Mucosa of rectum (tissue), 2 donors: ENCODE results near the gene DNASE1.
A peak's percentile ranks its signal among the peaks of the same experiment; 100 is the strongest.

Experiments
- H3K27ac ChIP-seq, 2 donors: one replicate each; pipeline ENCODE4 v1.7.0; 2013; ENCODE audit warnings: inconsistent platforms in 2 of 2, low read depth in 2 of 2, low read length in 2 of 2
- H3K27me3 ChIP-seq, 2 donors: one replicate each; pipeline ENCODE4 v1.7.0; 2013; ENCODE audit warnings: low read length in 2 of 2; ENCODE audit not compliant: control insufficient read depth in 2 of 2, insufficient read depth in 2 of 2
- H3K36me3 ChIP-seq, 2 donors: one replicate each; pipeline ENCODE4 v1.7.0; 2013; ENCODE audit warnings: low read length in 2 of 2; ENCODE audit not compliant: control insufficient read depth in 2 of 2, insufficient read depth in 2 of 2
- H3K4me1 ChIP-seq, 2 donors: one replicate each; pipeline ENCODE4 v1.7.0; 2013; ENCODE audit warnings: low read length in 2 of 2, mild to moderate bottlenecking in 1 of 2; ENCODE audit not compliant: control insufficient read depth in 2 of 2, insufficient read depth in 2 of 2
- H3K4me3 ChIP-seq, 2 donors: one replicate each; pipeline ENCODE4 v1.7.0; 2013; ENCODE audit warnings: low read length in 2 of 2
- H3K9ac ChIP-seq, 2 donors: one replicate each; pipeline ENCODE4 v1.7.0; 2013; ENCODE audit warnings: low read length in 2 of 2, low read depth in 1 of 2, mild to moderate bottlenecking in 1 of 2
- H3K9me3 ChIP-seq, 2 donors: one replicate each; pipeline ENCODE4 v1.7.0; 2013; ENCODE audit warnings: low read length in 2 of 2; ENCODE audit not compliant: control insufficient read depth in 2 of 2
- donor health status: healthy.
- donor health status: Normal muscosa, but diverticular disease.

The DNASE1 gene

GRCh38 chr16:3612510-3613466 lies 41.7 kb upstream of the DNASE1 start:
- Histone ChIP-seq H3K27ac (no peak overlapping the region), H3K4me1 (peaks cover 11 to 16% of the 10 kb centered on the region in 2 donors), H3K4me3 (peak overlapping the region; percentile 91 to 95), H3K36me3 (no peaks in the 10 kb centered on the region), H3K27me3 (no peaks in the 10 kb centered on the region), H3K9ac (peak overlapping the region in 1 of 2 donors; percentile 94), H3K9me3 (no peaks in the 10 kb centered on the region)

DNA sequence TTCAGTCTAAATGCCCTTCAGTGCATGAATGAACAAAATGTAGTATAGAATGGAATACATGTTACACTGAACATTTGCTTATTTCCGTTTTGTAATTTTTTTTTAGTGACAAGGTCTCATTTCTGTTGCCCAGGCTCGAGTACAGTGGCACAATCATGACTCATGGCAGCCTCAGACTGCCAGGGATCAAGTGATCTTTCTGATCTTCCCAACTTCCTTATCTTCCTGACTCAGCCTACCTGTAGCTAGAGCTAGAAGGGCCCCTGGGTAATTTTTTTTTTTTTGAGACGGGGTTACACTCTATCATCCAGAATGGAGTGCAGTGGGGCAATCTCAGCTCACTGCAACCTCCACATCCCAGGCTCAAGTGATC lies 35.7 kb upstream of the DNASE1 start:
- H3K9ac ChIP-seq: no peak overlapping the region
- no peaks in the 10 kb centered on the region for H3K27me3 ChIP-seq
- no peak overlapping the region for H3K27ac ChIP-seq
- H3K4me3 ChIP-seq: no peak overlapping the region
- no peaks in the 10 kb centered on the region for H3K9me3 ChIP-seq
- no peaks in the 10 kb centered on the region for H3K4me1 ChIP-seq
- no peaks in the 10 kb centered on the region for H3K36me3 ChIP-seq

GRCh38 chr16:3623642-3624041 lies 30.8 kb upstream of the DNASE1 start:
- Histone ChIP-seq H3K4me3 (no peak overlapping the region), H3K27ac (no peak overlapping the region), H3K9me3 (no peaks in the 10 kb centered on the region), H3K36me3 (no peaks in the 10 kb centered on the region), H3K4me1 (no peaks in the 10 kb centered on the region), H3K9ac (no peak overlapping the region), H3K27me3 (no peaks in the 10 kb centered on the region)

GRCh38 chr16:3625331-3625730 lies 29.2 kb upstream of the DNASE1 start:
- Histone ChIP-seq H3K9ac (no peak overlapping the region), H3K27ac (no peak overlapping the region), H3K4me1 (no peaks in the 10 kb centered on the region), H3K9me3 (no peaks in the 10 kb centered on the region), H3K36me3 (no peaks in the 10 kb centered on the region), H3K27me3 (no peaks in the 10 kb centered on the region), H3K4me3 (no peak overlapping the region)

- Histone ChIP-seq H3K4me1 (no peaks in the 10 kb centered on the region), H3K4me3 (no peak overlapping the region), H3K27me3 (no peaks in the 10 kb centered on the region), H3K9me3 (no peaks in the 10 kb centered on the region), H3K36me3 (no peaks in the 10 kb centered on the region), H3K27ac (no peak overlapping the region), H3K9ac (no peak overlapping the region)
These were observed 28.4 kb upstream of the DNASE1 start for GRCh38 chr16:3625911-3626732.

DNA sequence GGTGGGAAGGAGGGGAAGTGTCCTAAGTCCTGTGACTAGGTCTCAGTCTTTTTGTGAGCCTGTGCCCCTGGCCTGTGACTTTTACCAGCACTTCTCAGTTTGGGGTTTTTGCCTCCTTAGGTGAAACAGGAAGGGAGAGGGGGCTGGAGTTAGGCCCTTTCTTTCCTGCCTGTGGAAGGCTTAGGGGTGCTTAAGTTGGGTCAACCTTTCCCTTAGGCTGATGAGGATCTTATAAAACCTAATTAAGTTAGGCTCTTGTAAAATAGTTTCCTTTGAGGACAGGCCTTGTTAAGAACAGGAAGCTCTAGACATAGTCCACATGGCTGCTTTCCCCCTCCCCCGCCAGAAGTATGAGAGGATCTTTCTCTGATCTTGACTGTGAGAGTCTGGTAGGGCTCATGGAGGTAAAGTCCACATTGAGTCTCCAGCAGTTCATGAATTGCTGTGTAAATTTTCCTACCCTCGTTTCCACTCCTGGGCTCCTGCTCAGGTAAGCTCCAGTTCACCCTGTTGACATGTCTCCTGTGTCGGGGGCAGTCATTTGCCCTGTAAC lies 17.0 kb upstream of the DNASE1 start:
- peaks cover 11 to 19% of the 10 kb centered on the region in 2 donors for H3K4me1 ChIP-seq
- H3K9ac ChIP-seq: peak overlapping the region in 1 of 2 donors; percentile 45
- peaks cover 0 to 7% of the 10 kb centered on the region in 2 donors for H3K36me3 ChIP-seq
- H3K4me3 ChIP-seq: no peak overlapping the region
- H3K27ac ChIP-seq: peak overlapping the region; percentile 52 to 58
- H3K27me3 ChIP-seq: no peaks in the 10 kb centered on the region
- no peaks in the 10 kb centered on the region for H3K9me3 ChIP-seq

DNA sequence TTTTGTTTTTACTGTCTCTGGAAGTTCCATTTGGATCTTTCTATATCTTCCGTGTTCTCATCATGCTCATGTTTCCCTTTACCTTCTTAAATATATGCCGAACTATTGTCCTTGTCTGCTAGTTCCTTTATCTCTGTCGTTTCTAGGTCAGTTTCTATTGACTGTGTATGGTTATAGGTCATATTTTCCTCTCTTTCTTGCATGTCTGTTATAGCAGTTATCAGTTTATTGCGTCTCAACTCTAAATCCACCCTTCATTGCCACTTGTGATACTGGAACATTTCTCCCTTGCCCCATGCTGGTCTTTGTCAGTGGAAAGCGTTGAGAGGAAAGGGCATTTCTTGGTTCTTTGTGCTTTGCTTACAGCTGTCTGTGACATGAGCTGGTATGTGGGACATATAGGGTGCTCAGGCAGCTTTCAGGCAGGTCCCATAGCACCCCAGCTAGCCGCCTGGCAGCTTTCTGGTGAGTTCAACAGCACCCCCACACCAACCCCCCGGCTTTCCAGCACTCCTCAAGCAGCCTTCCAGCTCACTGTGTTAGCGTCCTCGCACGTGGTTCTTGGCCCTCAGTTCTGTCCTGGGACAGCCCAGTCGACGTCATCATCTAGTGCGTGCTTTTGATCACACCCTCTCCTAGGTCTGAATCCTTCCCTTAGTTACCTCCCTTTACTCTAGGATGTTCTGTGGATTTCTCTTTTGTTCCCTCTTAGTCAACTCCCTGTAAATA lies 15.4 kb upstream of the DNASE1 start:
- H3K27ac ChIP-seq: no peak overlapping the region
- no peaks in the 10 kb centered on the region for H3K27me3 ChIP-seq
- H3K4me3 ChIP-seq: no peak overlapping the region
- H3K9ac ChIP-seq: no peak overlapping the region
- H3K36me3 ChIP-seq: peaks cover 0 to 8% of the 10 kb centered on the region in 2 donors
- H3K9me3 ChIP-seq: no peaks in the 10 kb centered on the region
- H3K4me1 ChIP-seq: peaks cover 16 to 23% of the 10 kb centered on the region in 2 donors

DNA sequence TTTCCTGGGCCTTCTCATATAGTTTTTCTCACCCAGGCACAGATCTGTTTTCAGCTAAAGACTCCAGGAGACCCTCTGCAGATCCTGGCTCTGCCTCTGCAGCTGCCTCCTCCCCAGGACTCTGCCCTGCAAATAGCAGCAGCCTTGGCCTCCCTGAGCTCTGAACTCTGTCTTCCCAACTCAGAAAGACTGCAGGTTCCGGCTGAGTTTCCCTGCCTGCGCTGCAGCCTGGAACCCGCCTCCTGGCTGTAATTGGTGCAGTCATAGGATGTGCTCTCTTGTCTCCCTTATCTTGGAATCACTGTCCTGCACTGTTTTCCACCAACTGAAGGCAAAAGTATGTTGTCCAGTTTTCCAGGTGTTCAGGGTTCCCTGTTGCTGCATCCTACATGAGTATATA lies 14.3 kb upstream of the DNASE1 start:
- Histone ChIP-seq H3K4me3 (no peak overlapping the region), H3K27ac (no peak overlapping the region)

GRCh38 chr16:3640632-3641501 lies 13.6 kb upstream of the DNASE1 start:
- Histone ChIP-seq H3K4me1 (peaks cover 21 to 32% of the 10 kb centered on the region in 2 donors), H3K27ac (no peak overlapping the region), H3K4me3 (no peak overlapping the region), H3K9me3 (no peaks in the 10 kb centered on the region), H3K36me3 (peaks cover 0 to 8% of the 10 kb centered on the region in 2 donors), H3K27me3 (no peaks in the 10 kb centered on the region), H3K9ac (no peak overlapping the region)

More for the DNA sequence above, 14.3 kb upstream of the DNASE1 start:
- no peaks in the 10 kb centered on the region for H3K9me3 ChIP-seq
- no peak overlapping the region for H3K9ac ChIP-seq
- peaks cover 0 to 8% of the 10 kb centered on the region in 2 donors for H3K36me3 ChIP-seq
- no peaks in the 10 kb centered on the region for H3K27me3 ChIP-seq
- H3K4me1 ChIP-seq: peaks cover 16 to 25% of the 10 kb centered on the region in 2 donors
